SU-DHL-6 (cell line): ENCODE data around the gene CELF6.

Source experiments
- H2AFZ ChIP-seq: fragments of 200-600 bp; sonication (generic); 2 replicates; pipeline ENCODE4 v1.6.1; 2014; ENCODE audit warnings: low read depth, mild to moderate bottlenecking, moderate library complexity, mixed read lengths, antibody characterized with exemption, low read length; ENCODE audit not compliant: severe bottlenecking
- H3F3A ChIP-seq: fragments of 200-600 bp; shearing (Covaris generic); 2 replicates; pipeline ENCODE4 v1.6.0; 2016; ENCODE audit warnings: antibody characterized with exemption, mild to moderate bottlenecking; ENCODE audit not compliant: insufficient read depth
- H3K27ac ChIP-seq: fragments of 200-600 bp; sonication (generic); 2 replicates; pipeline ENCODE4 v1.5.1; 2016; ENCODE audit warnings: low read depth, mild to moderate bottlenecking, low read length, moderate library complexity, mixed read lengths
- H3K27me3 ChIP-seq: fragments of 200-600 bp; sonication (generic), shearing (Covaris generic); 2 replicates; pipeline ENCODE4 v1.6.0; 2014; ENCODE audit warnings: mild to moderate bottlenecking, low read length
- H3K36me3 ChIP-seq: fragments of 200-600 bp; sonication (generic); 2 replicates; pipeline ENCODE4 v1.6.1; 2014; ENCODE audit warnings: mild to moderate bottlenecking, low read length, mixed read lengths
- H3K4me2 ChIP-seq: fragments of 300-600, 200-600 bp; shearing (Covaris generic), sonication (generic); 2 replicates; pipeline ENCODE4 v1.6.0; 2014; ENCODE audit warnings: low read length, low read depth, mild to moderate bottlenecking; ENCODE audit not compliant: poor library complexity, severe bottlenecking
- H3K4me3 ChIP-seq: fragments of 200-600 bp; sonication (generic); 2 replicates; pipeline ENCODE4 v1.5.1; 2014; ENCODE audit warnings: antibody characterized with exemption, low read length, mild to moderate bottlenecking, mixed read lengths; ENCODE audit not compliant: insufficient read depth, poor library complexity, severe bottlenecking
- H3K79me2 ChIP-seq: fragments of 200-600 bp; sonication (generic); 2 replicates; pipeline ENCODE4 v1.6.1; 2014; ENCODE audit warnings: mild to moderate bottlenecking, low read length, moderate library complexity; ENCODE audit not compliant: insufficient read depth
- H3K9ac ChIP-seq: fragments of 200-600 bp; sonication (generic); 2 replicates; pipeline ENCODE4 v1.7.0; 2014; ENCODE audit warnings: mild to moderate bottlenecking, low read length
- H3K9me2 ChIP-seq: fragments of 200-600 bp; sonication (generic); replicated peaks from 2 replicates; pipeline ENCODE4 v1.6.1; 2014; ENCODE audit warnings: low read length; ENCODE audit not compliant: insufficient read depth
- H3K9me3 ChIP-seq: fragments of 200-600 bp; sonication (generic); 2 replicates; pipeline ENCODE4 v1.6.1; 2014; ENCODE audit warnings: low read length, mixed read lengths; ENCODE audit not compliant: insufficient read depth
- H4K20me1 ChIP-seq: fragments of 200-600 bp; sonication (generic); 2 replicates; pipeline ENCODE4 v1.6.1; 2014; ENCODE audit warnings: low read depth, mild to moderate bottlenecking, antibody characterized with exemption, low read length, moderate library complexity, mixed read lengths
- EZH2phosphoT487 ChIP-seq: fragments of 200-600 bp; sonication (generic), shearing (Covaris generic); conservative IDR thresholded peaks from 2 replicates; pipeline ENCODE4 v1.6.1; 2018; ENCODE audit warnings: mild to moderate bottlenecking, antibody characterized with exemption, low read length, moderate library complexity, mixed read lengths
- TF ChIP-seq, protein P1 (sequence below): fragments of 200-600 bp; sonication (generic); IDR thresholded peaks from one replicate; pipeline ENCODE4 v1.5.1; 2017; ENCODE audit warnings: antibody characterized with exemption, mild to moderate bottlenecking, low read length, moderate library complexity; ENCODE audit not compliant: insufficient read depth, poor library complexity, severe bottlenecking

The CELF6 gene

DNA sequence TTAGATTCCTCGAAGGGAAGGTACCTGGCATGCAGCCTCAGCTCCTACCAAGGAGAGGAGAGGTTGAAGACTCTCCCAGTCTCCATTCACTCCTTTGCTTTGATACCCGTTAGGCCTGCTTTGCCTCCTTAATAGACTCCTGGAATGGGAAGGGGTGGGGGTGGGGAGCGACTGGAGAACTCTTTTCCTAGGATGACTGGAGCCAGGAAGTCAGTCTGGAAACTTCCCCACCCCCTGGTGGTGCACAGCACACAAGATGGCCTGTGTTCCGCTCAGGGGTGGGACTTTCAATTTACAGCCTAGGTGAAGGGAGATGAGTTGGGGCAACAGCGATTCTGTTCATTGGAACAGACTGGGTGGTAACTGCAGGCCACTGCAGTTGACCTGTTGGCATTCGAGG, 21.4 kb upstream of the CELF6 start:
- Histone ChIP-seq H3K36me3 (peaks cover 4% of the 10 kb centered on the region; the same call in 1 of the 2 replicates), H3K9me2 (no peaks in the 10 kb centered on the region), H3K9me3 (no peaks in the 10 kb centered on the region), H2AFZ (no peak overlapping the region), H3K4me2 (no peak overlapping the region), H3K4me3 (no peak overlapping the region), H3K9ac (no peak overlapping the region), H4K20me1 (no peaks in the 10 kb centered on the region), H3K79me2 (no peaks in the 10 kb centered on the region), H3F3A (no peaks in the 10 kb centered on the region), H3K27ac (no peak overlapping the region), H3K27me3 (no peaks in the 10 kb centered on the region)
- TF ChIP-seq EZH2phosphoT487: no peak

GRCh38 chr15:72340366-72340765, 20.4 kb upstream of the CELF6 start:
- H3K4me2 ChIP-seq: no peak overlapping the region

GRCh38 chr15:72339777-72340177, 19.8 kb upstream of the CELF6 start:
- Histone ChIP-seq H4K20me1 (no peaks in the 10 kb centered on the region), H3K27me3 (no peaks in the 10 kb centered on the region), H3K36me3 (peaks cover 4% of the 10 kb centered on the region; the same call in 1 of the 2 replicates), H3K4me3 (no peak overlapping the region), H3K4me2 (no peak overlapping the region), H2AFZ (no peak overlapping the region), H3K9me3 (no peaks in the 10 kb centered on the region), H3K9me2 (no peaks in the 10 kb centered on the region), H3K9ac (no peak overlapping the region), H3K27ac (no peak overlapping the region), H3K79me2 (no peaks in the 10 kb centered on the region), H3F3A (no peaks in the 10 kb centered on the region)
- TF ChIP-seq EZH2phosphoT487: no peak
- TF ChIP-seq, protein P1, sequence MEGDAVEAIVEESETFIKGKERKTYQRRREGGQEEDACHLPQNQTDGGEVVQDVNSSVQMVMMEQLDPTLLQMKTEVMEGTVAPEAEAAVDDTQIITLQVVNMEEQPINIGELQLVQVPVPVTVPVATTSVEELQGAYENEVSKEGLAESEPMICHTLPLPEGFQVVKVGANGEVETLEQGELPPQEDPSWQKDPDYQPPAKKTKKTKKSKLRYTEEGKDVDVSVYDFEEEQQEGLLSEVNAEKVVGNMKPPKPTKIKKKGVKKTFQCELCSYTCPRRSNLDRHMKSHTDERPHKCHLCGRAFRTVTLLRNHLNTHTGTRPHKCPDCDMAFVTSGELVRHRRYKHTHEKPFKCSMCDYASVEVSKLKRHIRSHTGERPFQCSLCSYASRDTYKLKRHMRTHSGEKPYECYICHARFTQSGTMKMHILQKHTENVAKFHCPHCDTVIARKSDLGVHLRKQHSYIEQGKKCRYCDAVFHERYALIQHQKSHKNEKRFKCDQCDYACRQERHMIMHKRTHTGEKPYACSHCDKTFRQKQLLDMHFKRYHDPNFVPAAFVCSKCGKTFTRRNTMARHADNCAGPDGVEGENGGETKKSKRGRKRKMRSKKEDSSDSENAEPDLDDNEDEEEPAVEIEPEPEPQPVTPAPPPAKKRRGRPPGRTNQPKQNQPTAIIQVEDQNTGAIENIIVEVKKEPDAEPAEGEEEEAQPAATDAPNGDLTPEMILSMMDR: no peak

More at GRCh38 chr15:72340366-72340765, 20.4 kb upstream of the CELF6 start:
- no peak overlapping the region for H2AFZ ChIP-seq
- H3K9ac ChIP-seq: no peak overlapping the region
- H3K27me3 ChIP-seq: no peaks in the 10 kb centered on the region
- H3K9me3 ChIP-seq: no peaks in the 10 kb centered on the region
- no peaks in the 10 kb centered on the region for H3K9me2 ChIP-seq
- H3K27ac ChIP-seq: no peak overlapping the region
- no peaks in the 10 kb centered on the region for H4K20me1 ChIP-seq
- no peaks in the 10 kb centered on the region for H3F3A ChIP-seq
- TF ChIP-seq EZH2phosphoT487: no peak
- TF ChIP-seq, protein P1: no peak
- H3K4me3 ChIP-seq: no peak overlapping the region
- peaks cover 4% of the 10 kb centered on the region; the same call in 1 of the 2 replicates for H3K36me3 ChIP-seq
- H3K79me2 ChIP-seq: no peaks in the 10 kb centered on the region

- Histone ChIP-seq H3K79me2 (no peaks in the 10 kb centered on the region), H4K20me1 (no peaks in the 10 kb centered on the region), H3F3A (no peaks in the 10 kb centered on the region), H3K27ac (no peak overlapping the region), H3K4me2 (no peak overlapping the region), H3K36me3 (peaks cover 4% of the 10 kb centered on the region; the same call in 1 of the 2 replicates), H3K9me2 (no peaks in the 10 kb centered on the region), H3K4me3 (no peak overlapping the region), H3K9me3 (no peaks in the 10 kb centered on the region), H3K9ac (no peak overlapping the region), H3K27me3 (no peaks in the 10 kb centered on the region), H2AFZ (no peak overlapping the region)
- TF ChIP-seq, protein P1: no peak
- TF ChIP-seq EZH2phosphoT487: no peak
These were observed 18.8 kb upstream of the CELF6 start for GRCh38 chr15:72338617-72339321.
